Esophagus muscularis mucosa (tissue), 4 donors: ENCODE measurements around the gene DLX4. TPM values are rescaled to one million over a fixed set of nuclear protein-coding genes. Genes with fewer than 3 reads are reported as not detected.

Experiments used
- DNase-seq: peaks from one replicate; pipeline ENCODE4 v3.0.0-alpha.2; 2017; ENCODE audit errors: extremely low spot score
- H3K27ac ChIP-seq, 4 donors: fragments of 200-600 bp; sonication (generic); replicated peaks in 1 of 4; 1 replicate in 3 of 4; 2 replicates in 1 of 4; pipeline ENCODE4 v1.5.1; 2016 to 2019; ENCODE audit warnings: mild to moderate bottlenecking in 1 of 4
- H3K27me3 ChIP-seq, 4 donors: fragments of 200-600 bp; sonication (generic); one replicate each; pipeline versions ENCODE4 v1.5.1 to v1.6.0; 2016 to 2019
- H3K36me3 ChIP-seq, 4 donors: fragments of 200-600 bp; sonication (generic); one replicate each; pipeline ENCODE4 v1.5.1; 2016 to 2019
- H3K4me1 ChIP-seq, 4 donors: fragments of 200-600 bp; sonication (generic); one replicate each; pipeline ENCODE4 v1.5.1; 2016 to 2019
- H3K4me3 ChIP-seq, 4 donors: fragments of 200-600 bp; sonication (generic); 1 replicate in 2 of 4; 2 replicates in 2 of 4; pipeline ENCODE4 v1.5.1; 2016 to 2019; ENCODE audit warnings: mild to moderate bottlenecking in 4 of 4, moderate library complexity in 1 of 4
- H3K9me3 ChIP-seq, 4 donors: fragments of 200-600 bp; sonication (generic); 1 replicate in 3 of 4; 2 replicates in 1 of 4; pipeline ENCODE4 v1.5.1; 2016 to 2019
- CTCF ChIP-seq, 3 experiments: fragments of 200-600 bp in 2 of 3; fragments of 450-650 bp in 1 of 3; sonication (generic) in 2 of 3; IDR thresholded peaks; one replicate each; pipeline ENCODE4 v1.5.1; 2017 to 2019; ENCODE audit warnings: antibody characterized with exemption in 3 of 3, mild to moderate bottlenecking in 2 of 3, moderate library complexity in 1 of 3
- EP300 ChIP-seq: sonication (generic); formaldehyde crosslinking; IDR thresholded peaks from one replicate; pipeline ENCODE4 v1.6.1; 2017; ENCODE audit warnings: antibody characterized with exemption
- POLR2A ChIP-seq: fragments of 450-650 bp; IDR thresholded peaks from one replicate; pipeline ENCODE4 v1.6.1; 2017; ENCODE audit warnings: antibody characterized with exemption, moderate library complexity, mild to moderate bottlenecking, low read depth
- POLR2AphosphoS5 ChIP-seq, 2 donors: sonication (generic); formaldehyde crosslinking; IDR thresholded peaks; one replicate each; pipeline ENCODE4 v1.6.1; 2017; ENCODE audit warnings: antibody characterized with exemption in 2 of 2
- WGBS: methylation state at CpG from one replicate; pipeline ENCODE4 v1.1.5; 2018; 5-methylcytosine and 5-hydroxymethylcytosine counted together
- intact Hi-C: fragments of 100-400 bp; cut with DNase I; formaldehyde crosslinking; loops from one replicate; pipeline ENCODE4 v1.15.1; 2023
- small RNA-seq, 3 donors: library from RNA; depleted of rRNA; stranded (forward); fragments of <200 nt; gene quantifications; one replicate each; pipeline ENCODE3, GENCODE V24; 2016
- total RNA-seq, 4 donors: library from RNA; depleted of rRNA; stranded (reverse); fragments of >200 nt; gene quantifications; one replicate each; pipeline versions ENCODE4 v1.1.0 to v1.2.1, GENCODE V29; 2016

Gene DLX4
- total RNA-seq, 4 donors from 2014 or later, result not detected

GRCh38 chr17:50021681-50022370, 52.8 kb downstream of the DLX4 start:
- Histone ChIP-seq H3K36me3 (no peaks in the 10 kb centered on the region), H3K27me3 (no peaks in the 10 kb centered on the region), H3K4me1 (peaks cover under 1 to 5% (median 3%) of the 10 kb centered on the region in 4 donors), H3K27ac (no peak overlapping the region), H3K4me3 (no peak overlapping the region), H3K9me3 (no peaks in the 10 kb centered on the region)
- no peak for DNase-seq
- intact Hi-C loops, result no loop called here
- no peak for TF ChIP-seq CTCF (IDR thresholded peaks at IDR 0.05)
- no peak for TF ChIP-seq POLR2A
- no peak for TF ChIP-seq POLR2AphosphoS5 (IDR thresholded peaks at IDR 0.05)
- no peak for TF ChIP-seq EP300
- WGBS, result 99% methylated on average over 6 of the region's 6 CpGs

GRCh38 chr17:50022463-50023130, 53.6 kb downstream of the DLX4 start:
- Histone ChIP-seq H3K4me3 (no peak overlapping the region), H3K9me3 (no peaks in the 10 kb centered on the region), H3K27me3 (no peaks in the 10 kb centered on the region), H3K4me1 (peaks cover 8 to 13% (median 10%) of the 10 kb centered on the region in 4 donors), H3K36me3 (no peaks in the 10 kb centered on the region), H3K27ac (no peak overlapping the region)
- TF ChIP-seq POLR2AphosphoS5 (IDR thresholded peaks at IDR 0.05) (no peak), POLR2A (no peak), CTCF (IDR thresholded peaks at IDR 0.05) (no peak), EP300 (no peak)
- intact Hi-C loops, result no loop called here
- WGBS, result 68% methylated on average over 6 of the region's 6 CpGs
- no peak for DNase-seq

- peaks cover 18 to 20% (median 19%) of the 10 kb centered on the region in 4 donors for H3K4me1 ChIP-seq
- no peaks in the 10 kb centered on the region for H3K9me3 ChIP-seq
- no peaks in the 10 kb centered on the region for H3K36me3 ChIP-seq
- intact Hi-C loops, result no loop called here
- 61% methylated on average over 8 of the region's 8 CpGs for WGBS
- no peaks in the 10 kb centered on the region for H3K27me3 ChIP-seq
- H3K4me3 ChIP-seq, result no peak overlapping the region
- TF ChIP-seq POLR2AphosphoS5 (IDR thresholded peaks at IDR 0.05), result peak in 1 of 2 donors; percentile 17
- no peak for TF ChIP-seq EP300
- H3K27ac ChIP-seq, result no peak overlapping the region
- no peak for DNase-seq
Observed at GRCh38 chr17:50023520-50023919, 54.5 kb downstream of the DLX4 start.

Small RNA genes within 50 kb of the gene (small RNA-seq; reads per million reads assigned to genes)
- 0 reads per million in 3 donors for gene RNU6-1313P

Other genes with a start within 250 kb of the DLX4 start
- gene FAM117A, start 205.1 kb upstream of the DLX4 start, total RNA-seq, result 10 to 100 TPM; 13.3 to 33.0 (median 24.8) TPM
- gene KAT7, start 180.5 kb upstream of the DLX4 start, total RNA-seq, result 10 to 100 TPM; 29.5 to 48.1 (median 43.4) TPM
- gene TAC4, start 121.1 kb upstream of the DLX4 start, total RNA-seq, result not detected
- under 1 TPM in 1 of 4 donors, not detected in 3; 0.32 TPM for gene DLX3, start 26.0 kb downstream of the DLX4 start, total RNA-seq
- gene ITGA3, start 86.9 kb downstream of the DLX4 start, total RNA-seq, result 10 to 100 TPM; 38.9 to 96.7 (median 58.6) TPM
- gene PDK2, start 126.2 kb downstream of the DLX4 start, total RNA-seq, result 100 to 1,000 TPM in 1 of 4 donors, 10 to 100 TPM in 3; 31.6 to 118 (median 61.4) TPM
- gene SAMD14, start 161.0 kb downstream of the DLX4 start, total RNA-seq, result 1 to 10 TPM in 3 of 4 donors, under 1 TPM in 1; 0.98 to 1.8 (median 1.5) TPM
- gene PPP1R9B, start 181.5 kb downstream of the DLX4 start, total RNA-seq, result 10 to 100 TPM; 20.2 to 46.3 (median 37.5) TPM
- 100 to 1,000 TPM in 1 of 4 donors, 10 to 100 TPM in 3; 72.7 to 145 (median 82.8) TPM for gene SGCA, start 196.8 kb downstream of the DLX4 start, total RNA-seq
- gene COL1A1, start 232.4 kb downstream of the DLX4 start, total RNA-seq, result 100 to 1,000 TPM in 1 of 4 donors, 10 to 100 TPM in 3; 20.7 to 123 (median 41.5) TPM